HG03066 (cell line): ENCODE measurements around the gene ACTG2.
"Not testable (repeated sequence)": the region's sequence is repeated elsewhere in the genome, so short reads cannot be mapped to it uniquely, and the experiment has no call there.

Experiments used
- ATAC-seq: cut with Tn5 transposase; IDR thresholded peaks from one replicate; pipeline ENCODE4 v1.9.1; 2021; ENCODE audit warnings: low read depth; ENCODE audit not compliant: unreplicated experiment

The ACTG2 gene

DNA sequence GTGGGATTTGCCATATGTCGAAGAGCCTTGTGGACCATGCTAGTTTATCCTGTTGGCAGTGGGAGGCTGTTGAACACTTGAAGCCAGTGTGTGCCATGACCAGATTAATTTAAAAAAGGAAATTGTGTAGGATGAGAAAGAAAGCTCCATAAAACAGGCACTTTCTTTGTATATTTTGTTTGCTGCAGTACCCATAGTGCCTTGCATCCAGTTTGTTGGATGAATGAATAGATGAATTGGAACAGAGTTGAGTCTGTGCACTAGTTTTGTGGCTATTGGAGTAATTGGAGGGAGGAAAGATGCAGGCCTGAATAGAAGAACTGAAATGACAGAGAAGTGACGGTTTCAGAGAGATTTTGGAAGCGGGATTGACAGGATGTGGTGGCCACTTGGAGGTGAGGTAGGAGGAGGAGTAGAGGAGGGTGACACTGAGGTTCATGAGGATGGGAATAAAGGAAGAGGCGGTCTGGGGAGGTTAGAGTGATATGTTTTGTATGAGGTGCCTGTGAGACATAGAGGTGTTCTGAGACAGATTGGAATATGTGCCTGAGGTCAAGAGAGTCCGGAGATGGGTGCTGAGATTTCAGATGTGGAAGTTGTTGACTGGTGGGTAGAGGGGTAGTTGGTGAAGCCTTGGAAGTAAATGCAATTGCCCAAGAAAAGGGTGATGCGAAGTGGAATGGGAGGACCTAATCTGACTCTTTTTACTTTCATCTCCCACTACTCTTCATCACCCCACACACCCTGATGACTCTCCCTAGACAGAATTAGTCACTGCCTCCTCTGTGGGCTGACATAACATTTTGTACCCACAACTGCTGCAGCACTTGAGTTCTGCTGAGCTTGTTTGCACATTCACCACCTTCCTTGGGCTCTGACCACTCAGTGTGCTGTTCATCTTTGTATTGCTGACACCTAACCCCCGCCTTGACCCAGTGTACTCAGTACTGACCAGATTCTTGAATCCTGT is 39.0 kb downstream of the ACTG2 start:
- no peak for ATAC-seq

DNA sequence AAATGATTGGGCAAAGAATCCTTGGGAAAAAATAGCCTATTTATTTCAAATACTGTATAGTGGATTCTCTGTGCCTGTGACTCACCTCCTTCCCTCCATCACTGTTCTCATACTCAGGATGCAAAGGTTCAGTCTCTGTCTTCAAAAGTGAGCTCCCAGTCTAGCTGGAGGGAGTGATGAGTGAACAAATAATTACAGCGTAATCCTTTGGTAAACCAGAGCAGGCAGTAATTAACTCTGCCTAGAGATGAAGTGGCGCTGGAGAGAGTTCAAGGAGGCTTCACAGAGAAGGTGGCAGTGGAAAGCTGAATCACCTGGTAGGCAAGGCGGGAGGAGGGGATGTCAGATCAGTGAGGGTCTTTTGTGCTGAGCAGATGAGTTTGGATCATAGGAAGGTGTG is 40.4 kb downstream of the ACTG2 start:
- no peak for ATAC-seq

DNA sequence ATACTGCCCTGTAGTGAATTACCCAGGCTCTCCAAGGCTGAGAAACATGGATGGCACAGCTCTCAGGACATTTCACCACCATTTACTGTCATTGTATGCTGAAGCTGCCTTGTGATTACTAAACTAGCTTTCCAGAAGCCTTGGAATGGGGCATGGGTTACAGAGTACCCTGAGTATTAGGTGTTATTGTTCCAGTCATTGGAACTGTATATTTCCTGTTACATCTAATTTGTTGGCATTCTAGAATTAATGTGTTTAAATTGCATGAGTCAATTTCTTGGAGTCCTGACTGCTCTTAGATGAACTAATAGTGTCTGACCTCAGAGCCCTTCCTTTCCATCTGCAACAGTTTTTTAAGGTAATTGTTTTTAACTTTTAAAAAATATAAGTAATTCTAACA is 42.8 kb downstream of the ACTG2 start:
- ATAC-seq: no peak

DNA sequence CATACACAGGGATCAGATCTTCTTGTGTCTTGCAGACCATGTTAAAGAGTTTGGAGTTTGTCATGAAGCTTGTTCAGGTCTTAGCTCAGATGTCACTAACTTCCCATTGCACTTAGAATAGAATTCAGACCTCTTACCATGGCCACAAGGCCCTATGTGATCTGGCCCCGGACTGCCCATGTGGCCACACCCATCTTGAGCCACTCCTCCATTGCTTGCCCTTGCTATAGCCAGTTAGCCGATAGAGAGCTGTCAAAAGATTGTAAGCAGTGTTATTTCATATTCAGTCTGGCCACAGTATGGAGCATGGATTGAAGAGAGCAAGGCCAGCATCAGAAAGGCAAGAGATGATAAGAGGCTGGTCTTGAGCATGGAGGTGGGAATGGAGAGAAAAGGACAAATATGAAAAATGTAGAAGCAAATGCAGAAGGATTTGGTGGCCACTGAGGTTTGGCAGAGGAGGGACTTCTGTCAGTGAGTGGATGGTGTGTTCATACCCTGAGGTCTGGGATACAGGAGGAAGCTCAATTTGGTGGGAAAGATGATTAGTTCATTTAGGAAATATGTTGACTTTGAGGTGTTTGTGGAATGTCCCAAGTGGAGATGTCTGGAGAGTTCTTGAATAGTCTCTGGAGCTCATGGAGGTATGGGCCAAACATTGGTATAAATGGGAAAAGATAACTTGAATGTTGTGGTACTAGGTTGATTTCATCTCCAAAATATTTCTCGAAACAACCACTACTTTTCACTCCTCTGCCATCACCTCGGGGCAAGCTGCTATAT is 44.5 kb downstream of the ACTG2 start:
- ATAC-seq: no peak

DNA sequence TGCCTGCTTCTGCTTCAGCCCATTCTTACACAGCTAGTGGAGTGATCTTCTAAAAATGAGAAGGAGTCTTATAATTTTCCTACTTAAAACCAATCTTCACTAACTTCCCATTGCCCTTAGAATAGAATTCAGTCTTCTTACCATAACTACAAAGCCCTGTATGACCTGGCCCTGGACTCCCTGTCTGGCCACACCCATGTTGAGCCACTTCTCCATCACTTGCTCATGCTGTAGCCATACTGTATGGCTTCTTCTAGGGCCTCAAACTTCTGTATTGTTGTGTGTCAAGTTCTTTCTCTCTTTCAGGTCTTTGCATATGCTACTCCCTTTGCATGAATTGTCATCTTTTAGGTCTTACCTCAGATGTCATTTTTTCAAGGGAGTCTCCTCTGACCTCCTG is 45.1 kb downstream of the ACTG2 start:
- no peak for ATAC-seq

DNA sequence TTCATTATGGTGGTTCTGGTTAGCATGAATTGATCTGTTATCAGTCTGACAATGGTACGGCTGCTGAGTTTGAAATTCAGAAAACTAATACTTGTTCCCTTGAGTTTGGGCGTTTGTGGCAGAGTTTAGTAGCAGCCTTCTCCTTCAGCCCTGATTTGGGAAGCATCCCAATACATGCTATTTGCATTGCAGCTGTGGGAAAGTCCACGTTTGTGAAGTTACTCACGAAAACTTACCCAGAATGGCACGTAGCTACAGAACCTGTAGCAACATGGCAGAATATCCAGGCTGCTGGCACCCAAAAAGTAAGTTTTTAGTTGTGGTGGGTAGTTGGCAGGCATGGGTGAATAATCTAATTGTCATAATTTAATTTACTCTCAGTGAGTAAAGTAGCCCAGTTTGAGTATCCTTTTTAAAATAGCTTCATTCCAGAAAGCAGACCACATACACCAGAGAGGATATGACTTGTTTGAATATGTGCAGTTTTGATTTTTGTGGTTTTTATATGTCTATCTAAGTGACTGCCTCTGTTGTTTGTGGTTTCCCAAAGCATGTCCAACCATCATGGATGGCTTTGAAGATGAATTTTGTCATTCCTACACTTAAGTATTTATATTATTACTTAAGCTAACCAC is 46.0 kb downstream of the ACTG2 start:
- no peak for ATAC-seq

DNA sequence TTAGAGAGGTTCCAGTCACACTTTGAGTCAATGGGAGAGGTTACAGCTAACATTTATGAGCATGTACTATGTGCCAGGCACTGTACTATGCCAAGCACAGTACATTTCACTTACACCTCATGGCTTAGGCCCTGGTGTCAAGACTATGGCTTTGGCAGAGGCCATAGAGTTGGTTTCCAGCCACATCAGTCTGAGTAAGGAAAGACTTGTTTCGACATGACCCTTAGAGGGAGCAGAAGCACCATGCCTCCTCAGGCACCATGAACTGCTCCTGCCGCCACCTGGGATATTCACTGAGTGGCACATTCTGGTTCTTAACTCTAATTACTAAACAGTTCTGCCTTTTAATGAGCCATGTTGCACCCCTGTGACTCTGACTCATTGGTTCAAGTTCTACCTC is 46.6 kb downstream of the ACTG2 start:
- no peak for ATAC-seq

DNA sequence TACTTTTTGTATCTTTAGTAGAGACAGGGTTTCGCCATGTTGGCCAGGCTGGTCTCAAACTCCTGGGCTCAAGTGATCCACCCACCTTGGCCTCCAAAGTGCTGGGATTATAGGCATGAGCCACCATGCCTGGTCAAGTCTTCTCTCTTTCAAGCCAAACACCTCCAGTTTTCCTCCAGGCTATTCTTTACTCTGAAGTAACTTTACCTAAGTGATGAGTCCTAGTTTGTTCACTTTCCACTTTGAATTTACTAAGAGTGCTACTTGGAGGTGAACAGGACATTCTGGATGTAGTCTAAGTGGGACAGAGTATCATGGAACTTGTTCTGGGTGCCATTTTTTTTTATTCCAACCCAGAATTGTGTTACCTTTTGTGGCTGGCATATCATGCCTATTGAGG is 47.3 kb downstream of the ACTG2 start:
- ATAC-seq: not testable (repeated sequence)

DNA sequence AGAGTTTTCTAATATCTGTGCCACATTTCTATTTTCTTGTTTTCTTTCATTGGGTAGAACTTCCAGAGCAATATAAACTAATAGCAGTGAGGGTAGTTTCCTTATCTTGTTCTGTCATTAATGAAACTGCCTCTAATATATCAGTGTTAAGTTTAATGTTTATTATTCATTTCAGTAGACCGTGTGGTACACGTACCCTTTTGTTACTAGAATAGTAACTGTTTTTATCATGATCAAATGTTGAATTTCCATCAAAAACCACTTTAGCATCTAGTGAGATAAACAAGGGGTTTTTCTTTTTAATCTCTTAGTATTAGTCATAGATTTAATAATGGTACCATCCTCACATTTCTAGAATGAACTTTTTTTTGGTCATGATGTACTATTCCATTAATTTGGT is 49.9 kb downstream of the ACTG2 start:
- ATAC-seq: no peak

DNA sequence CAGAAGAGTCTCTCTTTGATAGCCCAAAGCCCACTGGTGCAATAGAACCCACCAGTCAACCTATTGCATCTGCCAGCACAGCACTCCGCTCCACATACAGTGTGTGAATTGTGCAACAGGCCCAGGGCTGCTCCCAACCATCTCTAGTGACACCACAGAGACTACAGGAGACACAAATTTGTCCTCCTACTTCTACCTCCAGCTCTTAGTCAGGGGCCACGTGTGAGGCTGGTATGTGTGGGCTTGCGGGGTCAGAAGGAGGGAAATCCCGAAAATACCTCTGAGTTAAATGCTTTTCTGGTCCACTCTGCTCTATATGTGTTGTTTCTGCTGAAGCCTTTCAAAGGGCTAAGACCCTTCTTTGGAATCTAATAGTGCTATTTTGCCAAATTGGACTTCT is 51.9 kb downstream of the ACTG2 start:
- no peak for ATAC-seq

DNA sequence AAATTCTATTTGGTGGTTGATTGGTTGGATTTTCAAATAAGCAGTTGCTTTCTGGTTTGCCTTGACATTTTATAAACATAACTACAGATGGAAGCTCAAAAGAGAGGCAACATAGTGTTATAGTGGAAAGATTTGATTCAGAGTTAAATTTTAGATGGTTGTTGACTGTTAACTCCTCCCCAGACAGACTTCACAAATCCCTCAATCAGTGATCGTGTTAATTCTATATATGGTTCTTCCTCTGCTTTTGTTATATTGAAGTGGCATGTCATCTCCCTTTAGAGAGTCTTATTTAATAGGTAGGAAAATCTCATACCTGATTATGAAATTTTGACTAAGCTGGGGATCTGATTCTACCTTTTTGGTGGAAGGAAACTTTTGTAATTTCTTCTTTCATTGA is 53.4 kb downstream of the ACTG2 start:
- ATAC-seq: no peak

DNA sequence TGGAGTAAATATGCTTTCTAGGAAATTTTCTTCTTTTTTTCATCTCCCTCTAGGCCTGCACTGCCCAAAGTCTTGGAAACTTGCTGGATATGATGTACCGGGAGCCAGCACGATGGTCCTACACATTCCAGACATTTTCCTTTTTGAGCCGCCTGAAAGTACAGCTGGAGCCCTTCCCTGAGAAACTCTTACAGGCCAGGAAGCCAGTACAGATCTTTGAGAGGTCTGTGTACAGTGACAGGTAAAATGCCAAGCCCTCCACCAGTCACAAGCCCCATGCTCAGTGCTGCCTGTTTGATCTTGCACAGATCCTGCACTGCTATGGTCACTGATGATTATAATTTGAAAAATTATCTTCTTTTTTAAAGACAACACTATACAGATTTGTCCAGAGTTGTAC is 53.9 kb downstream of the ACTG2 start:
- ATAC-seq: no peak

DNA sequence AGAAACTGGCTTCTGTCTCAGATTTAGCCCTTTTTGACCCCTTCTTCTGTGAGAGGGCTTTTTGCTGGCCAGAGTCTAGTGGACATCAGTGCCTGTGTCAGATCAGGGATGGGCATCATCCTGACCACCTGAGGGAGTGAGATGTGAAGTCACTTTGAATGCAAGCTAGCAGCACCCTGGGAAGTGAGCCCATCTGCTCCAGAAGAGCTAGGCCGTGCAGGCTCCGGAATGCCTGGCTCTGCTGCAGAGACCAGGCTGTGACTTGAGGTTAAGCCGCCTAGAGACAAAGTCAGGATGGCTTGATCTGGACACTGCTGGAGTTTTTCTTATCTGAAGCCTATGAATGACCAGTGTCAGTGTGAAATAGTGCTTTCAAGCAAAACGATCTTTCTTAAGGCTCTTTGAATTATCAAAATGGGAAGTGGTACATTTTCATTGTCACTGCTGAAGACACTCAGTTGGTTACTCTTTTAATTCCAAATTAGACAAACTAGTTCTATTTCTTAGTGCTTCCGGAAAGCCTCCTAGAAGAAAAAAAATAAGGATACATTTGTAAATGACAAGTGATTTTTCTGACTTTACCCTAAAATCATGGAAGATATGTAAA is 54.7 kb downstream of the ACTG2 start:
- no peak for ATAC-seq

DNA sequence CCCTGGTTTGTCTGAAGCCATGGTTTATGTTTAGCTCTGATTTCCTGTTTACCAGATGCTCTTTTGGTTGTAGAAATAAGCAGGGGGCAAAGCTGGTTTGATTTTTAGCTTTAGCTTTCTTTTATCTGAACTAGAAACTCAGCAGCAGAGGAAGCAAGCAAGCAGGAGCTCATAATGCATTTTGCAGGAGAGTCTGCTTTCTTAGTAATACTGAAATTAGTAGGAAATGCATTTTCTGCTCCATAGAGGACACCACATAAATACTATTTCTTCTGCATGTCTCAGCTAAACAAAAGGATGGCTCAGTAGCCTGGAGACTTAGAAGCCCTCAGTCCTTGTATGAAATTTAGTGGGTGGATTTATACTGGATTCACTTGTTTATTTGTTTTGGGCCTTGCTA is 57.0 kb downstream of the ACTG2 start:
- no peak for ATAC-seq

DNA sequence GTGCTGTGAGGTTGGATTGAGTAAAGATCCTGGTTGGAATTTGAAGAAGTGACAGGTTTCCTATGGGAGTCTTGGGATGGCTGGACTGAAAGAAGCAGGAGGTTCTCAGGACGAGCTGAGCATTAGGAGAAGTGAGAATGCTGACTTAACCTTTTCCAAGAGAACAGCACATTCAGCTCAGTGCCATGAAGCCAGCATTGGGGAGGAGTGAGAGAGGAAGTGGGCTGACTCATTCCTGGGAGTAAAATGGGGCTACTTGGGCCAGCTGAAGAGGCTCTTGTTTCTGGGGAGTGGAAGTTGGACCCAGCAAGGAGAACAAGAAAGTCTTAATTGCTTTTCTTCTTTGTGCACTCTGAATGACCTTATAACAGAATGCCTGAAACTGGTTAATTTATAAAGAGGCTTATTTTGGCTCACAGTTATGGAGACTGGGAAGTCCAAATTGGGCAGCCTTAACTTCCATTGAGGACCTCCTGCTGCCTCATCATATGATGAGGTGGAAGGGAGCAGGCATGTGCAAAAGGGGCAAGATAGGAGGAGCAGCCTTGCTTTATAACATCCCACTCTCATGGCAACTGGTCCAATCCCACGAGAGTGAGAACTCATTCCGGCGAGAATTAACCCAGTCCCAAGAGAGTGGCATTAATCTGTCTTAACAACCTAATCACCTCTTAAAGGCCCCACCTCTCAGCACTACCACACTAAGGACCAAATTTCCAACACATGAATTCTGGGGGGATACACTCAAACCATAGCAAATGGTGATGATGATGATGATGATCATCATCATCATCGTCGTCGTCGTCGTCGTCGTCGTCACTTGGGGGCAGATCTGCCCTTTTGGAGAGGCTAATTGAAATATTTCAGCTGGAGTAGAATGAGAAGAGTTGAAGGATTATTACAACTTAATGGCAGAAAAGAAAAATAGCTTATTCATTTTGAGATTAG is 60.0 kb downstream of the ACTG2 start:
- ATAC-seq: no peak

DNA sequence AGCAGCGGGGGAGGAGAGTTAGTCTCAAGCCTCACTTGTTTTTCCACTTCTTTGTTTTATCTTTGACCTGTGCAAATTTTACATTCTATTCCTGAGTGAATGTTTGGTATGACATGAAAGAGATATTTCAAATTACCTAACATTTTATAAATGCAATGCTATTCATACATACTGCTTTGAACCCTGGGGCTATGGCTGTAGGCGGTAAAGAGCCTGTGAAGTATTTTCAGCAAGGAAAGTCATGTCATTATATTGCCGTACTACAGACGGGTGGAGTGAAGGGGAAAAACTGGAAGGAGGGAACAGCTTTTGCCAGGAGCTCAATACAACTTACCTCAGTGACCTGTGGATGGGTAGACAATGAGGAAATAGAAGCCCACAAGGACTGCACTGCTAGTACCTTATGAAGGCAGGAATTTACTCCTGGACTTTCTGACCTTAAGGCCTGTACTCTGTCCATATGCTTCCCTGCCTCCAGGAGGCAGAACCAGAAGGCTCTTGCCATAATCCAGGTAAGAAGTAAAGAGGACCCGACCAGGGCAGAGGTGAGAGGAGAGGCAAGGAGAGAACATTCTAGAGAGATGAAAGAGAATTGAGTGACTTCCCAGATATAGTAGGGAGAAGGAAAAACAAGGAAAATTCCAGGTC is 63.5 kb downstream of the ACTG2 start:
- no peak for ATAC-seq

DNA sequence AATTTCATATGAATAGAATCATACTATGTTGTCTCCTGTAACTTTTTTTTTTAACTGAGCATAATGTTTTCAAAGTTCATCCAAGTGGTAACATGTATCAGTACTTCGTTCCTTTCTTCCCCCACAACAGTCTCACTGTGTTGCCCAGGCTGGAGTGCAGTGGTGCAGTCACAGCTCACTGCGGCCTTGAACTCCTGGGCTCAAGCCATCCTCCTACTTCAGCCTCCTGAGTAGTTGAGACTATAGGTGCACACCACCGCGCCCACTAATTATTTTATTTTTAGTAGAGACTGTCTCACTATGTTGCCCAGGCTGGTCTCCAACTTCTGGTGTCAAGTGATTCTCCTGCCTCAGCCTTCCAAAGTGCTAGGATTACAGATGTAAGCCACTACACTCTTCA is 68.5 kb downstream of the ACTG2 start:
- ATAC-seq: no peak

DNA sequence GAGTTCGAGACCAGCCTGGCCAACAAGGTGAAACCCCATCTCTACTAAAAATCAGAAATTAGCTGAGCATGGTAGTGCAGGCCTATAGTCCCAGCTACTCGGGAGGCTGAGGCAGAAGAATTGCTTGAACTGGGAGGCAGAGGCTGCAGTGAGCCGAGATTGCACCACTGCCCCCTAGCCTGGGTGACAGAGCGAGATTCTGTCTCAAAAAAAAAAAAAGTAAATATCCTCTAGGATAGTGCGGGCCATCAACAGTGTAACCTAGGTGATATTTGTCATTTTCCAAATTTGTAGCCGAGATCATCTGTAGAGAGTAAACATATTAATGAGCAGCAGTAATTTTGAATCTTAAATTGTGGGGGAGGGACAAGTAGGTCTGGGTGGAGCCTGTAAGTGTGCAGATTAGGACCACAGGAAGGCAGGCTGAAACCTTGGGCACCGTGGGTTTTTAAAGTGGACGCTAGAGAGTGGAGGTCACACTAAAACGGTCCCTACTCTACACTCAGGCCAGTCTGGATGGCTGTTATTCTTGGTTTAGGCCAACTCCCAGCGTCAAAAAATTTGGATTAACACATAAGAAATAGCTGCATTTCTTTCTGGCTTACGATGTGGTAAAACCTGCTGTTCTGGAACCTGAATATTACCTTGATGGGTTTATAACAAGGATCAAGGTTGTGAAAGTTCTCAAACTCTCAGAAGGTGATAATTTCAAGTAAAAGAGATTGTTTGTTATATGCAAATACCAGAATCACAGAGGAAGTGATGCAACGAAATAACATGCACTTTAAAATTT is 69.2 kb downstream of the ACTG2 start:
- ATAC-seq: no peak

DNA sequence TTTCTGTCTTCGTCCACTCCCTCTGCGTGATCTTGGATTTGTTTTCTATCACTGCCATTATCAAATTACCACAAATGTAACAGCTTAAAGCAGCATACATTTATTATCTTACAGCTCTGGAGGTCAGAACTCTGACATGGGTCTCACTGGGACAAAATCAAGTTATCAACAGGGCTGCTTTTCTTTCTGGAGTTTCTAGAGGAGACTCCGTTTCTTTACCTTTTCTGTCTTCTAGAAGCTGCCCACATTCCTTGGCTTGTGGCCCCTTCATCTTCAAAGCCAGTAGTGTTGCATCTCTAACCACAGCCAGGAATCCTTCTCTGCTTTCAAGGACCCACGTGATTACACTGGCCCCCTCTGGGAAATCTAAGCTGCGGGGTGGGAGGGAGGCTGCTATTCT is 70.0 kb downstream of the ACTG2 start:
- no peak for ATAC-seq
